Testis (tissue), 3 donors: ENCODE data around the gene URB2. TPM values are rescaled to one million over a fixed set of nuclear protein-coding genes. Genes with fewer than 3 reads are reported as not detected.

Experiments used
- DNase-seq: peaks from one replicate; pipeline ENCODE4 v3.0.0-alpha.2; 2019
- H3K27ac ChIP-seq, 2 donors: fragments of 200-600 bp; sonication (generic); one replicate each; pipeline ENCODE4 v1.5.1; 2019
- H3K27me3 ChIP-seq: fragments of 200-600 bp; sonication (generic); one replicate; pipeline ENCODE4 v1.5.1; 2019
- H3K36me3 ChIP-seq: fragments of 200-600 bp; sonication (generic); one replicate; pipeline ENCODE4 v1.5.1; 2017; ENCODE audit warnings: low read depth; ENCODE audit errors: missing control alignments
- H3K4me1 ChIP-seq: fragments of 200-600 bp; sonication (generic); one replicate; pipeline ENCODE4 v1.5.1; 2019
- H3K4me3 ChIP-seq, 2 donors: fragments of 200-600 bp; sonication (generic); one replicate each; pipeline ENCODE4 v1.5.1; 2017 to 2019
- H3K9me3 ChIP-seq: fragments of 200-600 bp; sonication (generic); one replicate; pipeline ENCODE4 v1.5.1; 2017
- CTCF ChIP-seq, 3 experiments: fragments of 450-650 bp in 2 of 3; fragments of 200-600 bp in 1 of 3; sonication (generic) in 1 of 3; IDR thresholded peaks; one replicate each; pipeline ENCODE4 v1.5.1; 2016 to 2019; ENCODE audit warnings: antibody characterized with exemption in 3 of 3, mild to moderate bottlenecking in 2 of 3, moderate library complexity in 1 of 3
- POLR2A ChIP-seq: fragments of 450-650 bp; IDR thresholded peaks from one replicate; pipeline ENCODE4 v1.6.1; 2017; ENCODE audit warnings: antibody characterized with exemption, mild to moderate bottlenecking, moderate library complexity
- WGBS, 2 donors: methylation state at CpG; one replicate each; pipeline ENCODE4 v1.1.5; 2018; 5-methylcytosine and 5-hydroxymethylcytosine counted together
- intact Hi-C: fragments of 100-400 bp; cut with DNase I; formaldehyde crosslinking; loops from one replicate; pipeline ENCODE4 v1.15.1; 2023; ENCODE audit warnings: low total_unique reads
- polyA plus RNA-seq: library from polyadenylated mRNA; stranded (reverse); fragments of 350-450 nt; fragmentation: Illumina TruSeq; extraction: RNeasy Lipid Tissue Mini Kit (QIAGEN cat#74804); gene quantifications from one replicate; pipeline ENCODE4 v1.2.3, GENCODE V29; 2014; ENCODE audit warnings: low read depth, low replicate concordance; ENCODE audit not compliant: insufficient read depth
- total RNA-seq, 2 donors: library from RNA; depleted of rRNA; stranded (reverse); fragments of >200 nt; gene quantifications; one replicate each; pipeline ENCODE4 v1.2.3, GENCODE V29; 2016

URB2 gene
- total and polyA plus RNA-seq, 3 donors from 2014 or later = 15.9 to 18.8 (median 18.7) TPM

DNA sequence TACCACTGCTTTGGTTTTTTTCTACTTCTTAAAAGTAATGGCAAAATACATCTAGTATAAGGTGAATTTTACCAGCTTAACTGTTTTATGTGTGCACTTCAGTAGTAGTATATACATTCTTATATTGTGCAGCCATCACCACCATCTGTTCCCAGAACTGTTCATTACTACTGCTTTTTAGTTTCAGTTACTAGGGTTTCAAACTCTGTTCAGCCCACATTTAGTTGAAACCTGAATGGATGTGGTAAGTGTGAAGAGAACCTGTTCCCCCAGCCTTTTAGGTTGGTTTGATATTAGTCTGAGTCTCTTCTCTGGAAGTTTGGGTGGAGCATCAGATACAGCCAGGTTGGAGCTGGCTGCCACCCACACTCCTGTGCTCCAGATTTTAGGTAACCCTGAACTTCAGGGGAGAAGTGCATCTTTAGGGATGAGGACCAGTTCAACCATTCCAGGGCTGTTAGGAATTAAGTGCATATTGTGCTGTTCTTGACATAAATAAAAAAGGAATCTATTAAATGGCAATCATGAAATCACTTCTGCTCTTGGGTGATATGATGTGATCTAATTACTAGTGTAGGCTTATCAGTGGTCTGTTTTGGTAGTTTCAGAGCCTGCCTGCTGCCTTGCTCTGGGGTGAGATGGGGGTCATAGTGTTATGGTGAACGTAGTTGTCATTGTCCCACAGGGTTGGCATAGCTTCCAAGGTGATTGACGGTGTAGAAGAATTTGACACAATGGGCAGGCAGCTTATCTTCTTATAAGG, 32.1 kb downstream of the URB2 start:
- no peaks in the 10 kb centered on the region for H3K36me3 ChIP-seq

GRCh38 chr1:229661022-229661877, 35.2 kb downstream of the URB2 start:
- peak; percentile 81 to 87 (median 86) for TF ChIP-seq CTCF (IDR thresholded peaks at IDR 0.05)
- TF ChIP-seq POLR2A = no peak
- Histone ChIP-seq H3K27me3 (no peaks in the 10 kb centered on the region), H3K4me3 (no peak overlapping the region), H3K9me3 (no peaks in the 10 kb centered on the region), H3K36me3 (no peaks in the 10 kb centered on the region), H3K27ac (no peak overlapping the region), H3K4me1 (peaks cover 9% of the 10 kb centered on the region)
- WGBS, 2 donors = 51 to 60% methylated on average over 15 to 19 of the region's 19 CpGs
- intact Hi-C loops = loop anchor here (5.0 kb wide), 1 partner anchor 651 kb away; no protein-coding TSS in a partner anchor
- peak; percentile 92 for DNase-seq

More for the DNA sequence above, 32.1 kb downstream of the URB2 start:
- Histone ChIP-seq H3K27ac (no peak overlapping the region), H3K9me3 (no peaks in the 10 kb centered on the region), H3K4me1 (peaks cover 8% of the 10 kb centered on the region), H3K4me3 (no peak overlapping the region), H3K27me3 (no peaks in the 10 kb centered on the region)
- WGBS, 2 donors = 66 to 83% methylated on average over 2 of the region's 2 CpGs
- DNase-seq = no peak
- intact Hi-C loops = no loop called here
- no peak for TF ChIP-seq CTCF (IDR thresholded peaks at IDR 0.05)
- TF ChIP-seq POLR2A = no peak

GRCh38 chr1:229661897-229662296, 35.9 kb downstream of the URB2 start:
- Histone ChIP-seq H3K4me3 (no peak overlapping the region), H3K27ac (no peak overlapping the region), H3K27me3 (no peaks in the 10 kb centered on the region), H3K9me3 (no peaks in the 10 kb centered on the region), H3K36me3 (no peaks in the 10 kb centered on the region), H3K4me1 (peaks cover 14% of the 10 kb centered on the region)
- DNase-seq = no peak
- intact Hi-C loops = loop anchor here (5.0 kb wide), 1 partner anchor 650 kb away; no protein-coding TSS in a partner anchor
- TF ChIP-seq POLR2A (no peak), CTCF (IDR thresholded peaks at IDR 0.05) (no peak)
- WGBS, 2 donors = 85 to 90% methylated on average over 6 to 8 of the region's 8 CpGs

GRCh38 chr1:229664133-229664689, 38.2 kb downstream of the URB2 start:
- Histone ChIP-seq H3K36me3 (no peaks in the 10 kb centered on the region), H3K27me3 (no peaks in the 10 kb centered on the region), H3K4me3 (no peak overlapping the region), H3K9me3 (no peaks in the 10 kb centered on the region), H3K4me1 (peaks cover 14% of the 10 kb centered on the region), H3K27ac (no peak overlapping the region)
- TF ChIP-seq CTCF (IDR thresholded peaks at IDR 0.05) = no peak
- WGBS, 2 donors = 78 to 81% methylated on average over 9 of the region's 9 CpGs
- no peak for DNase-seq
- intact Hi-C loops = loop anchor here (5.0 kb wide), 1 partner anchor 648 kb away; no protein-coding TSS in a partner anchor
